H1 (cell line): Measurements from ENCODE around the gene WNT9A. TPM values are rescaled to one million over a fixed set of nuclear protein-coding genes. Genes with fewer than 3 reads are reported as not detected.

Experiments used
- BRCA1 ChIP-seq: IDR thresholded peaks from 2 replicates; pipeline ENCODE4 v1.6.1; 2012; ENCODE audit warnings: low read depth, low read length, improper control_type of control experiment
- FOSL1 ChIP-seq: IDR thresholded peaks from 2 replicates; pipeline ENCODE4 v1.6.1; 2011; ENCODE audit warnings: mild to moderate bottlenecking, low read depth, low read length, moderate library complexity; ENCODE audit not compliant: insufficient read depth
- GTF2F1 ChIP-seq: IDR thresholded peaks from 2 replicates; pipeline ENCODE4 v1.6.1; 2012; ENCODE audit warnings: low read depth, low read length, improper control_type of control experiment, borderline replicate concordance
- JUN ChIP-seq: IDR thresholded peaks from 2 replicates; pipeline ENCODE4 v1.6.1; 2011; ENCODE audit warnings: low read depth, mild to moderate bottlenecking, improper control_type of control experiment, low read length
- JUND ChIP-seq: IDR thresholded peaks from 2 replicates; pipeline ENCODE4 v1.6.1; 2011; ENCODE audit warnings: mild to moderate bottlenecking, improper control_type of control experiment, low read length
- POLR2A ChIP-seq, 2 experiments: IDR thresholded peaks; 1 replicate in 1 of 2; 2 replicates in 1 of 2; pipeline ENCODE4 v1.6.1; 2011; ENCODE audit warnings: low read depth in 2 of 2, low read length in 2 of 2, mild to moderate bottlenecking in 2 of 2; ENCODE audit errors: control extremely low read depth in 1 of 2
- SIRT6 ChIP-seq: IDR thresholded peaks from one replicate; pipeline ENCODE4 v1.7.1; 2012; ENCODE audit warnings: low read length, inconsistent platforms
- polyA plus RNA-seq, 7 experiments: library from polyadenylated mRNA; depleted of rRNA in 3 of 7; stranded (reverse) in 5 of 7; unstranded in 2 of 7; fragments of >200 nt in 5 of 7; fragments of 200-250 nt in 2 of 7; gene quantifications; 1 replicate in 5 of 7; 2 replicates in 1 of 7; 4 replicates in 1 of 7; pipeline versions ENCODE4 v1.2.1 to v1.2.3, GENCODE V29; 2011 to 2013; ENCODE audit warnings: missing spikeins in 2 of 7, mixed read lengths in 2 of 7
- total RNA-seq: library from RNA; stranded (reverse); fragmentation: NEBNext Ultra II Directional; extraction: Animal tissue kit (Norgen Biotek cat#: 25700); gene quantifications from 2 replicates; pipeline ENCODE4 v1.2.1, GENCODE V29; 2021
- TF ChIP-seq, protein P1 (sequence below): fragments of 300-600 bp; sonication (generic); IDR thresholded peaks from 2 replicates; pipeline ENCODE4 v1.7.1; 2012; ENCODE audit warnings: low read length, moderate library complexity, mild to moderate bottlenecking, inconsistent platforms; ENCODE audit not compliant: insufficient replicate concordance
- TF ChIP-seq, protein P2 (sequence below), 3 experiments: IDR thresholded peaks; 1 replicate in 2 of 3; 2 replicates in 1 of 3; pipeline versions ENCODE4 v1.5.1 to v1.6.1; 2011; ENCODE audit warnings: low read length in 3 of 3, mild to moderate bottlenecking in 3 of 3, inconsistent platforms in 2 of 3, low read depth in 1 of 3, moderate library complexity in 1 of 3; ENCODE audit not compliant: insufficient read depth in 1 of 3; ENCODE audit errors: control extremely low read depth in 1 of 3

The WNT9A gene
- total and polyA plus RNA-seq, 2 of the 8 experiments (the other 6 are each of a cell fraction or from before 2014, with no cell fraction given), result 1.1 to 1.5 TPM

GRCh38 chr1:227955808-227956207 is 8.1 kb upstream of the WNT9A start (continued):
- TF ChIP-seq, protein P1, sequence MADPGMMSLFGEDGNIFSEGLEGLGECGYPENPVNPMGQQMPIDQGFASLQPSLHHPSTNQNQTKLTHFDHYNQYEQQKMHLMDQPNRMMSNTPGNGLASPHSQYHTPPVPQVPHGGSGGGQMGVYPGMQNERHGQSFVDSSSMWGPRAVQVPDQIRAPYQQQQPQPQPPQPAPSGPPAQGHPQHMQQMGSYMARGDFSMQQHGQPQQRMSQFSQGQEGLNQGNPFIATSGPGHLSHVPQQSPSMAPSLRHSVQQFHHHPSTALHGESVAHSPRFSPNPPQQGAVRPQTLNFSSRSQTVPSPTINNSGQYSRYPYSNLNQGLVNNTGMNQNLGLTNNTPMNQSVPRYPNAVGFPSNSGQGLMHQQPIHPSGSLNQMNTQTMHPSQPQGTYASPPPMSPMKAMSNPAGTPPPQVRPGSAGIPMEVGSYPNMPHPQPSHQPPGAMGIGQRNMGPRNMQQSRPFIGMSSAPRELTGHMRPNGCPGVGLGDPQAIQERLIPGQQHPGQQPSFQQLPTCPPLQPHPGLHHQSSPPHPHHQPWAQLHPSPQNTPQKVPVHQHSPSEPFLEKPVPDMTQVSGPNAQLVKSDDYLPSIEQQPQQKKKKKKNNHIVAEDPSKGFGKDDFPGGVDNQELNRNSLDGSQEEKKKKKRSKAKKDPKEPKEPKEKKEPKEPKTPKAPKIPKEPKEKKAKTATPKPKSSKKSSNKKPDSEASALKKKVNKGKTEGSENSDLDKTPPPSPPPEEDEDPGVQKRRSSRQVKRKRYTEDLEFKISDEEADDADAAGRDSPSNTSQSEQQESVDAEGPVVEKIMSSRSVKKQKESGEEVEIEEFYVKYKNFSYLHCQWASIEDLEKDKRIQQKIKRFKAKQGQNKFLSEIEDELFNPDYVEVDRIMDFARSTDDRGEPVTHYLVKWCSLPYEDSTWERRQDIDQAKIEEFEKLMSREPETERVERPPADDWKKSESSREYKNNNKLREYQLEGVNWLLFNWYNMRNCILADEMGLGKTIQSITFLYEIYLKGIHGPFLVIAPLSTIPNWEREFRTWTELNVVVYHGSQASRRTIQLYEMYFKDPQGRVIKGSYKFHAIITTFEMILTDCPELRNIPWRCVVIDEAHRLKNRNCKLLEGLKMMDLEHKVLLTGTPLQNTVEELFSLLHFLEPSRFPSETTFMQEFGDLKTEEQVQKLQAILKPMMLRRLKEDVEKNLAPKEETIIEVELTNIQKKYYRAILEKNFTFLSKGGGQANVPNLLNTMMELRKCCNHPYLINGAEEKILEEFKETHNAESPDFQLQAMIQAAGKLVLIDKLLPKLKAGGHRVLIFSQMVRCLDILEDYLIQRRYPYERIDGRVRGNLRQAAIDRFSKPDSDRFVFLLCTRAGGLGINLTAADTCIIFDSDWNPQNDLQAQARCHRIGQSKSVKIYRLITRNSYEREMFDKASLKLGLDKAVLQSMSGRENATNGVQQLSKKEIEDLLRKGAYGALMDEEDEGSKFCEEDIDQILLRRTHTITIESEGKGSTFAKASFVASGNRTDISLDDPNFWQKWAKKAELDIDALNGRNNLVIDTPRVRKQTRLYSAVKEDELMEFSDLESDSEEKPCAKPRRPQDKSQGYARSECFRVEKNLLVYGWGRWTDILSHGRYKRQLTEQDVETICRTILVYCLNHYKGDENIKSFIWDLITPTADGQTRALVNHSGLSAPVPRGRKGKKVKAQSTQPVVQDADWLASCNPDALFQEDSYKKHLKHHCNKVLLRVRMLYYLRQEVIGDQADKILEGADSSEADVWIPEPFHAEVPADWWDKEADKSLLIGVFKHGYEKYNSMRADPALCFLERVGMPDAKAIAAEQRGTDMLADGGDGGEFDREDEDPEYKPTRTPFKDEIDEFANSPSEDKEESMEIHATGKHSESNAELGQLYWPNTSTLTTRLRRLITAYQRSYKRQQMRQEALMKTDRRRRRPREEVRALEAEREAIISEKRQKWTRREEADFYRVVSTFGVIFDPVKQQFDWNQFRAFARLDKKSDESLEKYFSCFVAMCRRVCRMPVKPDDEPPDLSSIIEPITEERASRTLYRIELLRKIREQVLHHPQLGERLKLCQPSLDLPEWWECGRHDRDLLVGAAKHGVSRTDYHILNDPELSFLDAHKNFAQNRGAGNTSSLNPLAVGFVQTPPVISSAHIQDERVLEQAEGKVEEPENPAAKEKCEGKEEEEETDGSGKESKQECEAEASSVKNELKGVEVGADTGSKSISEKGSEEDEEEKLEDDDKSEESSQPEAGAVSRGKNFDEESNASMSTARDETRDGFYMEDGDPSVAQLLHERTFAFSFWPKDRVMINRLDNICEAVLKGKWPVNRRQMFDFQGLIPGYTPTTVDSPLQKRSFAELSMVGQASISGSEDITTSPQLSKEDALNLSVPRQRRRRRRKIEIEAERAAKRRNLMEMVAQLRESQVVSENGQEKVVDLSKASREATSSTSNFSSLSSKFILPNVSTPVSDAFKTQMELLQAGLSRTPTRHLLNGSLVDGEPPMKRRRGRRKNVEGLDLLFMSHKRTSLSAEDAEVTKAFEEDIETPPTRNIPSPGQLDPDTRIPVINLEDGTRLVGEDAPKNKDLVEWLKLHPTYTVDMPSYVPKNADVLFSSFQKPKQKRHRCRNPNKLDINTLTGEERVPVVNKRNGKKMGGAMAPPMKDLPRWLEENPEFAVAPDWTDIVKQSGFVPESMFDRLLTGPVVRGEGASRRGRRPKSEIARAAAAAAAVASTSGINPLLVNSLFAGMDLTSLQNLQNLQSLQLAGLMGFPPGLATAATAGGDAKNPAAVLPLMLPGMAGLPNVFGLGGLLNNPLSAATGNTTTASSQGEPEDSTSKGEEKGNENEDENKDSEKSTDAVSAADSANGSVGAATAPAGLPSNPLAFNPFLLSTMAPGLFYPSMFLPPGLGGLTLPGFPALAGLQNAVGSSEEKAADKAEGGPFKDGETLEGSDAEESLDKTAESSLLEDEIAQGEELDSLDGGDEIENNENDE, result no peak
- TF ChIP-seq FOSL1 (no peak), SIRT6 (no peak), GTF2F1 (no peak), JUND (no peak), JUN (no peak), POLR2A (IDR thresholded peaks at IDR 0.05; ENCODE audit: control extremely low read depth in 1 of 2, low read depth in 2 of 2, low read length in 2 of 2) (no peak), BRCA1 (no peak)
- TF ChIP-seq, protein P2, sequence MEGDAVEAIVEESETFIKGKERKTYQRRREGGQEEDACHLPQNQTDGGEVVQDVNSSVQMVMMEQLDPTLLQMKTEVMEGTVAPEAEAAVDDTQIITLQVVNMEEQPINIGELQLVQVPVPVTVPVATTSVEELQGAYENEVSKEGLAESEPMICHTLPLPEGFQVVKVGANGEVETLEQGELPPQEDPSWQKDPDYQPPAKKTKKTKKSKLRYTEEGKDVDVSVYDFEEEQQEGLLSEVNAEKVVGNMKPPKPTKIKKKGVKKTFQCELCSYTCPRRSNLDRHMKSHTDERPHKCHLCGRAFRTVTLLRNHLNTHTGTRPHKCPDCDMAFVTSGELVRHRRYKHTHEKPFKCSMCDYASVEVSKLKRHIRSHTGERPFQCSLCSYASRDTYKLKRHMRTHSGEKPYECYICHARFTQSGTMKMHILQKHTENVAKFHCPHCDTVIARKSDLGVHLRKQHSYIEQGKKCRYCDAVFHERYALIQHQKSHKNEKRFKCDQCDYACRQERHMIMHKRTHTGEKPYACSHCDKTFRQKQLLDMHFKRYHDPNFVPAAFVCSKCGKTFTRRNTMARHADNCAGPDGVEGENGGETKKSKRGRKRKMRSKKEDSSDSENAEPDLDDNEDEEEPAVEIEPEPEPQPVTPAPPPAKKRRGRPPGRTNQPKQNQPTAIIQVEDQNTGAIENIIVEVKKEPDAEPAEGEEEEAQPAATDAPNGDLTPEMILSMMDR (IDR thresholded peaks at IDR 0.05; ENCODE audit: control extremely low read depth in 1 of 3, insufficient read depth in 1 of 3, low read depth in 1 of 3, low read length in 3 of 3), result no peak
